ENCODE measurements around the gene RNF5.

Gene RNF5

GRCh38 chr6:32158052-32158451, 20.2 kb upstream of the RNF5 start:
- no peak overlapping the region for H3K4me2 ChIP-seq (ENCODE audit: low read depth, low read length)
- H2AFZ ChIP-seq (ENCODE audit: low read length), result no peak overlapping the region
- H3K36me3 ChIP-seq (replicated peaks; ENCODE audit: insufficient read depth, low read length), result no peaks in the 10 kb centered on the region
- no peaks in the 10 kb centered on the region for H3F3A ChIP-seq (ENCODE audit: insufficient read depth, low read length)
- no peak overlapping the region for H3K4me3 ChIP-seq (ENCODE audit: low read length)
- H3K27me3 ChIP-seq (replicated peaks; ENCODE audit: insufficient read depth, low read length), result peaks cover 12% of the 10 kb centered on the region
- TF ChIP-seq CTCF (IDR thresholded peaks at IDR 0.05; ENCODE audit: low read length), result no peak
- TF ChIP-seq EZH2 (optimal IDR thresholded peaks at IDR 0.05; ENCODE audit: low read depth, low read length), result no peak
- no peaks in the 10 kb centered on the region for H3K9me3 ChIP-seq (replicated peaks; ENCODE audit: insufficient read depth, low read length)
- H3K4me1 ChIP-seq (ENCODE audit: low read length), result 0 out of 2 replicates have a peak, but pooled peaks cover 4% of the 10 kb centered on the region
- H3K79me2 ChIP-seq (ENCODE audit: low read length), result no peaks in the 10 kb centered on the region
- no peaks in the 10 kb centered on the region for H4K20me1 ChIP-seq (ENCODE audit: insufficient read depth, low read length)
- no peak for DNase-seq
- no peak overlapping the region for H3K27ac ChIP-seq (ENCODE audit: low read length)
- H3K9me2 ChIP-seq (replicated peaks; ENCODE audit: insufficient read depth, low read length), result no peaks in the 10 kb centered on the region
- no peak overlapping the region for H3K9ac ChIP-seq (ENCODE audit: low read length)

GRCh38 chr6:32163559-32164258, 14.5 kb upstream of the RNF5 start:
- DNase-seq, result no peak
- no peak overlapping the region for H3K4me2 ChIP-seq (ENCODE audit: low read depth, low read length)
- no peak overlapping the region for H2AFZ ChIP-seq (ENCODE audit: low read length)
- no peaks in the 10 kb centered on the region for H3K79me2 ChIP-seq (ENCODE audit: low read length)
- no peak overlapping the region for H3K4me3 ChIP-seq (ENCODE audit: low read length)
- no peak overlapping the region for H3K9ac ChIP-seq (ENCODE audit: low read length)
- TF ChIP-seq CTCF (IDR thresholded peaks at IDR 0.05; ENCODE audit: low read length) (no peak), EZH2 (optimal IDR thresholded peaks at IDR 0.05; ENCODE audit: low read depth, low read length) (no peak), EZH2phosphoT487 (IDR thresholded peaks at IDR 0.05; ENCODE audit: low read length) (no peak)
- H3K36me3 ChIP-seq (replicated peaks; ENCODE audit: insufficient read depth, low read length), result no peaks in the 10 kb centered on the region
- H3F3A ChIP-seq (ENCODE audit: insufficient read depth, low read length), result no peaks in the 10 kb centered on the region
- H3K27ac ChIP-seq (ENCODE audit: low read length), result no peak overlapping the region
- no peaks in the 10 kb centered on the region for H3K9me2 ChIP-seq (replicated peaks; ENCODE audit: insufficient read depth, low read length)
- H4K20me1 ChIP-seq (ENCODE audit: insufficient read depth, low read length), result no peaks in the 10 kb centered on the region
- no peaks in the 10 kb centered on the region for H3K9me3 ChIP-seq (replicated peaks; ENCODE audit: insufficient read depth, low read length)
- no peaks in the 10 kb centered on the region for H3K27me3 ChIP-seq (replicated peaks; ENCODE audit: insufficient read depth, low read length)
- H3K4me1 ChIP-seq (ENCODE audit: low read length), result no peaks in the 10 kb centered on the region

GRCh38 chr6:32164295-32164694, 13.9 kb upstream of the RNF5 start, which contains the start of gene EGFL8:
TSS of gene EGFL8 (plus strand) at chr6:32164595. CDS start at chr6:32166166, 1,571 bp downstream.
- Histone ChIP-seq H3K4me3 (ENCODE audit: low read length) (no peak within 1 kb of the TSS), H3K4me2 (ENCODE audit: low read depth, low read length) (no peak within 1 kb of the TSS), H3K79me2 (ENCODE audit: low read length) (no peaks in the 10 kb centered on the region), H3K9me3 (replicated peaks; ENCODE audit: insufficient read depth, low read length) (no peaks in the 10 kb centered on the region), H3K4me1 (ENCODE audit: low read length) (no peaks in the 10 kb centered on the region), H3F3A (ENCODE audit: insufficient read depth, low read length) (no peaks in the 10 kb centered on the region), H4K20me1 (ENCODE audit: insufficient read depth, low read length) (no peaks in the 10 kb centered on the region), H3K9me2 (replicated peaks; ENCODE audit: insufficient read depth, low read length) (no peaks in the 10 kb centered on the region), H3K27ac (ENCODE audit: low read length) (no peak within 1 kb of the TSS), H3K36me3 (replicated peaks; ENCODE audit: insufficient read depth, low read length) (no peaks in the 10 kb centered on the region), H3K9ac (ENCODE audit: low read length) (no peak within 1 kb of the TSS), H3K27me3 (replicated peaks; ENCODE audit: insufficient read depth, low read length) (no peaks in the 10 kb centered on the region), H2AFZ (ENCODE audit: low read length) (no peak within 1 kb of the TSS)
- no peak for TF ChIP-seq EZH2 (optimal IDR thresholded peaks at IDR 0.05; ENCODE audit: low read depth, low read length)
- TF ChIP-seq EZH2phosphoT487 (IDR thresholded peaks at IDR 0.05; ENCODE audit: low read length), result no peak
- TF ChIP-seq CTCF (IDR thresholded peaks at IDR 0.05; ENCODE audit: low read length), result no peak
- no peak for DNase-seq

Data from MM.1S (cell line).